B cell (primary cell): ENCODE results near the gene ARL16.

ENCODE experiments used
- EZH2 ChIP-seq: IDR thresholded peaks from 2 replicates; pipeline ENCODE4 v1.6.1; 2012; ENCODE audit warnings: borderline replicate concordance, low read depth, mild to moderate bottlenecking, moderate library complexity, low read length; ENCODE audit not compliant: insufficient read depth, poor library complexity, severe bottlenecking
- TF ChIP-seq, protein P1 (sequence below): fragments of 200-600 bp; IDR thresholded peaks from one replicate; pipeline ENCODE4 v1.8.0; 2022; ENCODE audit warnings: antibody characterized with exemption, mild to moderate bottlenecking

DNA sequence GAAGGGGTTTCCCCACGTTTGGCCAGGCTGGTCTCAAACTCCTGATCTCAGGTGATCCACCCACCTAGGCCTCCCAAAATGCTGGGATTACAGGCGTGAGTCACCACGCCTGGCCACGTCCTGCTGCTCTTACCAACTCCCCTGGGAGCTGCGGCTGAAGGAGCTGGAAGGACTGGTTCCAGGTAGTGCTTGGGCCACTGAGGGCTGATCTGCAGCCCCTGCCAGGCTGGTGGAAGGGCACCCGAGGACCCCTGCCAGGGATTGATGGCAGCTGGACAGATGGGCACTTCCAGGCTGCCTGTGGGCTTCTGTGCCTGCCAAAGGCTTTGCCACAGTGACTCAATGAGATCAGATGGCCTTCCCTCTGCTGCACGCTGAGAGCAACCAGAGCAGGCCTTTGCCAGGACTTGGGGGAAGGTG is 19.5 kb downstream of the ARL16 start:
- TF ChIP-seq, protein P1, sequence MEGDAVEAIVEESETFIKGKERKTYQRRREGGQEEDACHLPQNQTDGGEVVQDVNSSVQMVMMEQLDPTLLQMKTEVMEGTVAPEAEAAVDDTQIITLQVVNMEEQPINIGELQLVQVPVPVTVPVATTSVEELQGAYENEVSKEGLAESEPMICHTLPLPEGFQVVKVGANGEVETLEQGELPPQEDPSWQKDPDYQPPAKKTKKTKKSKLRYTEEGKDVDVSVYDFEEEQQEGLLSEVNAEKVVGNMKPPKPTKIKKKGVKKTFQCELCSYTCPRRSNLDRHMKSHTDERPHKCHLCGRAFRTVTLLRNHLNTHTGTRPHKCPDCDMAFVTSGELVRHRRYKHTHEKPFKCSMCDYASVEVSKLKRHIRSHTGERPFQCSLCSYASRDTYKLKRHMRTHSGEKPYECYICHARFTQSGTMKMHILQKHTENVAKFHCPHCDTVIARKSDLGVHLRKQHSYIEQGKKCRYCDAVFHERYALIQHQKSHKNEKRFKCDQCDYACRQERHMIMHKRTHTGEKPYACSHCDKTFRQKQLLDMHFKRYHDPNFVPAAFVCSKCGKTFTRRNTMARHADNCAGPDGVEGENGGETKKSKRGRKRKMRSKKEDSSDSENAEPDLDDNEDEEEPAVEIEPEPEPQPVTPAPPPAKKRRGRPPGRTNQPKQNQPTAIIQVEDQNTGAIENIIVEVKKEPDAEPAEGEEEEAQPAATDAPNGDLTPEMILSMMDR, result no peak
- TF ChIP-seq EZH2, result no peak
